ENCODE measurements around the gene ATP8A1.
"Not testable (repeated sequence)": the region's sequence is repeated elsewhere in the genome, so short reads cannot be mapped to it uniquely, and the experiment has no call there.

The ATP8A1 gene

DNA sequence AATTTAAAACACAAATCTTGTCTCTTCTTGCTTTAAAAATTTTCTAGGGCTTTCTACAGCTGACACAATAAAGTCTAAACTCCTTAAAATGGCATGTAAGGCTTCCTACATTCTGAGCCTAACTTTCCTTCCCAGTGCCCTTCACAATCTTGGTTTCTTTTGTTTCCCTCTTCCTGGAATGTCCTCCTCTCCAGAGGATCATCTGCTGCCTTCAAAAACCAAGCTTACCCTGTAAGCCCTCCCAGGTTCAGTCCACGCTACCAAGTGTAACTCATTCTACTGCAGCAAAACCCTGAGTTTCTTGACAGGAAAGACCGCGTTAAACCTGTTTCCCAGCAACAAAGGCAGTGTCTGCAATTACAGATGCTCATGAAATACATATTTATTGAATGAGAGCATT, 168.4 kb downstream of the ATP8A1 start:
- in situ Hi-C loops (cut with HindIII; ENCODE audit: low pct_ligation_motif_present, low pct_unique_long_range_greater_than_20kb, low sequenced_read_pairs): no loop called here
- DNase-seq: no peak

DNA sequence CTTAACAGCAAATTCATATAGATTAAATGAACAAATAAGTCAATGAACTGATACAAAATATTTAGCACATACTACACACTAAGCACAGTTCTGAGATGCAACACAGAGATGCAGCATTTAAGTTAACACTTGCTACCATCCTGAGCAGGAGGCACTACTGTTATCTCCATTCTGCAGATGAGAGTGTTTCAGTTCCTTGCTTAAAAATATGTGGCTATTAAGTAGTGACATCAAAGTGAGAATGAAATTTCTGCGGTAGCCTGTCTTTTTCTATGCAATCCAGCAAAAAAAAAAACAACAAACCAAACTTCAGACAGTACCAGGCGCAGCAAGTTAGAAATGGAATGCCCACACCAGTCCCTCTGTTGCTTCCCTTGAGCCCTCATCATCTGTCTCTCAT, 168.8 kb downstream of the ATP8A1 start:
- in situ Hi-C loops (cut with HindIII; ENCODE audit: low pct_ligation_motif_present, low pct_unique_long_range_greater_than_20kb, low sequenced_read_pairs): no loop called here
- DNase-seq: no peak

GRCh38 chr4:42487230-42487629, 169.7 kb downstream of the ATP8A1 start:
- DNase-seq: no peak
- in situ Hi-C loops (cut with HindIII; ENCODE audit: low pct_ligation_motif_present, low pct_unique_long_range_greater_than_20kb, low sequenced_read_pairs): no loop called here

GRCh38 chr4:42486156-42486555, 170.7 kb downstream of the ATP8A1 start:
- DNase-seq; in situ Hi-C loops (cut with HindIII; ENCODE audit: low pct_ligation_motif_present, low pct_unique_long_range_greater_than_20kb, low sequenced_read_pairs): not testable (repeated sequence)

- DNase-seq: no peak
- in situ Hi-C loops (cut with HindIII; ENCODE audit: low pct_ligation_motif_present, low pct_unique_long_range_greater_than_20kb, low sequenced_read_pairs): no loop called here
Measured at GRCh38 chr4:42484630-42485029, 172.3 kb downstream of the ATP8A1 start.

DNA sequence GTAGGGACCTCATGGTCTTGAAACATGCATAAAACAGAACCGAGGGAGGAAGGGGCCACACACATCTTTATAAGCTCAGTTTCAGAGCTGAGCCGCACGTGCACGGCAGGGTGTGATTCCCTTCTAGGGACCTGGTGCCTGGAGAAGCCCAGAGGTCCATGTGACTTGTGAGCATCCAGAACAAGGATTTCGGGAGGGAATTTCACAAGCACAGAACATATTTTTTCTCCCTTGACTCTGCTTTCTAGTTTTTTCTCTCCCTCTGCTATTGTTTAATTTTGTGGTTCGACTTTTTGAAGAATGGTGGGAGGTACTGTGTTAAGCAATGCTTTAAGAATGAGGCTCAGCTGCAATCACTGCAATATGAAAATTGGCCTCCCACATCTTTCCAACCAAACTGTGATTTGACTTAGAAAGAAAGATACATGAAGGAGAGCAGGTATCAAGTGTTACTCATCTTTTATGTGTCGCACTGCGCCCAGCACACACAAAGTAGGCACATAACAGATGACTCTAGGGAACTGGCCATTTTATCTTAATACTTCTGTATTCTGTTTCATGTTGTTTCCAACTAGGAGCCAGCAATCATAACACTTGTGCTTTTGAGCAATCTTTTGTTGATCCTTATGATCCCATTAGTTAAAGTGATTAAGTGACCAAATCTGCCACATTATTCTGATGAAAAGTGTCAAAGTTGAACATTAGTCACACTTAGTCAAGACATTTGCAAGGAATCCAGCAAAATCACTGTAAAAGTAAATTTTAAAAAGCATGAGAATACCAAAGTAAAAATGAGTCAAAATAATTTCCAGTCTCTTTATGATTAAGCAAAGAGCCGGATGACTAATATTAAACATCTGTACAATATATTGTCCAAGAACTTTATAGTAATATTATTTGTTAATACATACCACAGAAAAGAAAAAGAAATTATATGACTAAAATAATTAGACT, 173.2 kb downstream of the ATP8A1 start:
- in situ Hi-C loops (cut with HindIII; ENCODE audit: low pct_ligation_motif_present, low pct_unique_long_range_greater_than_20kb, low sequenced_read_pairs): no loop called here
- no peak for DNase-seq

DNA sequence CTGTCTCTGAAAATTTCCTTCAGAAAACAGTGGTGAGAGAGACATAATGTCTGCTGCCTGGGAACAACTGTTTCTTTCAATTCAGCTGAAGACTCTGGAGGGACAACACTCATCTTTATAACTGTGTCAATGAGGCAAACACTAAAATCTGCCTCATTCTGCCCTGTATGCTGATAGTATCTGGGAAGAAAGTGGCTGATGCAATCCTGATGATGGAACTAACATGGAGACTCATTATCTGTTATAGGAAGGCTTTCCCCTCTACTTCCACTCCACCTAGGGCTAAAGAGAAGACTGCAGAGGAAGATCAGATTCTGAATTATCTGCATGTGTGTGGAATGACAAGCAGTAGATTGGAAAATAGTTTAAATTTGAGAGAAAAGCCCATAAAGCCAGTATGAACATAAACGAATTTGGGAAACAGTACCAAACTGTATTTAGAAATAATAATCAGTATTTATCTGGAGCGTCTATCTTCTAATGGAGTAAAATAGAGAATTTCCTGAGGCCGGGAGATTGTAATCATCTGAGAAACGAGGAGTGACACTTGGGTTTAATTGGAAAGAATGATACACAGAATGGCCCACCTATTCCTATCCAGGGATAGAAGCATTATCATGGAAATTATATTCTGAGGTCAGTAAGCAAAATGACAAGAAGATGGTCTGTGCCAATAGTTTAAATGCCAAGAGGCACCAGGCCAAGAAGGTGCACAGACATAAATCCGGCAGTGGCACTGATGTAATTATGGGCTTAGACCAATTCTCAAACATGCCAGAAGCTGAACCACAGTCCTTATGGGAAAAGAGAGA, 174.2 kb downstream of the ATP8A1 start:
- no peak for DNase-seq
- in situ Hi-C loops (cut with HindIII; ENCODE audit: low pct_ligation_motif_present, low pct_unique_long_range_greater_than_20kb, low sequenced_read_pairs): no loop called here

GRCh38 chr4:42480717-42481116, 176.2 kb downstream of the ATP8A1 start:
- no peak for DNase-seq
- in situ Hi-C loops (cut with HindIII; ENCODE audit: low pct_ligation_motif_present, low pct_unique_long_range_greater_than_20kb, low sequenced_read_pairs): no loop called here

DNA sequence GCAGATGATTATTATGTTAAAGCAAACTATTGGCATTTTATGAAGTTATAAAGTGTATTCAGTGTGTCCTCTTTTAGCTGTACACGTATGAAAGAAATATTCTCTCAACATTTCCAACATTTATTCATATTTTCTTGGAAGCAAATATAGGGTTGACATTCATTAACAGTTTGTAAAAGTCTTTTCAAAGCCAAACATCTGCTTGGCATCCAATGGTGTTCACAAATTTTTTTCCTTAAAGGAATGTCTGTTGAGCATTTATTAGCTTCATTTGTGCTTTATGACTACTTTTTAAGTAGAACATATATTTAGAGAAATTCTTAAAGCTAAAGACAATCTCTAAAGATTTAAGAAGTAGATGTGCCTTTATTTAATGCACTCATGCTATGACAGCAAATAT, 176.6 kb downstream of the ATP8A1 start:
- in situ Hi-C loops (cut with HindIII; ENCODE audit: low pct_ligation_motif_present, low pct_unique_long_range_greater_than_20kb, low sequenced_read_pairs): no loop called here
- no peak for DNase-seq

DNA sequence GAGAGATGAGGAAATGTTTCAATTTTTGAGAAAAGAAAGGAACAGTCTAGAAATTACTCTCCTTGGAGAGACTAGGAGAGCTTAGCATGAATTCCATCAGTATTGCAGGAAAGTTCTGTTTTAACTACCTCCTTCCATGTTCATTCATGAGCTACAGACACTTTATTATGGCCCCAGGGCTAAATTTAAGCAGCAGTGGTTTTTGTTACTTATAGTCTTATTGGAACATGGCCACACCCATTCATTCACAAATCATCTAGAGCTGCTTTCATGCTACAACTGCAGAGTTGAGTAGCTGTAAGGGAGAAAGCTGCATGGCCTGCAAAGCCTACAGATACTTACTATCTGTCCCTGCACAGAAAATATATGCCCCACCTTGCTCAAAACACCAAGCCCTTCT, 178.0 kb downstream of the ATP8A1 start:
- DNase-seq: no peak
- in situ Hi-C loops (cut with HindIII; ENCODE audit: low pct_ligation_motif_present, low pct_unique_long_range_greater_than_20kb, low sequenced_read_pairs): no loop called here

GRCh38 chr4:42478509-42478908, 178.4 kb downstream of the ATP8A1 start:
- no peak for DNase-seq
- in situ Hi-C loops (cut with HindIII; ENCODE audit: low pct_ligation_motif_present, low pct_unique_long_range_greater_than_20kb, low sequenced_read_pairs): no loop called here

DNA sequence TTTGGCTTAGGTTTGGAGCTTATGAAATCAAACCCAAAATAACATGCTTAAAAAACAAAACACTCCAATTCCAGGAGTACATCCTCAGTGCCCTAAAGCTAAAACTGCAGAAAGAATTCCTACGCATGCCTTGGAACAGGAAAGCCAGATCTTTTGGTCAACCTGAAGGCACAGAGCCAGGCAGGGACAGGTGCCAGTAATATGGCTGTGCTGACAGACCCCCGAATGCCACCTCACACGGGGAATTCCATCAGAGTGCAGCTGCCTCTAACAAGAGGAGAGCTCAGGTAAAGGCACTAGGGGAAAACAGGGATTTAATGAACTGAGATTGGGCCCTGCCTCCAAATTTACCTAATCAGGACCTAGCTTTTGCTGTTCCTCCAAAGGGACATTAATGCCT, 182.5 kb downstream of the ATP8A1 start:
- in situ Hi-C loops (cut with HindIII; ENCODE audit: low pct_ligation_motif_present, low pct_unique_long_range_greater_than_20kb, low sequenced_read_pairs): no loop called here
- DNase-seq: no peak

DNA sequence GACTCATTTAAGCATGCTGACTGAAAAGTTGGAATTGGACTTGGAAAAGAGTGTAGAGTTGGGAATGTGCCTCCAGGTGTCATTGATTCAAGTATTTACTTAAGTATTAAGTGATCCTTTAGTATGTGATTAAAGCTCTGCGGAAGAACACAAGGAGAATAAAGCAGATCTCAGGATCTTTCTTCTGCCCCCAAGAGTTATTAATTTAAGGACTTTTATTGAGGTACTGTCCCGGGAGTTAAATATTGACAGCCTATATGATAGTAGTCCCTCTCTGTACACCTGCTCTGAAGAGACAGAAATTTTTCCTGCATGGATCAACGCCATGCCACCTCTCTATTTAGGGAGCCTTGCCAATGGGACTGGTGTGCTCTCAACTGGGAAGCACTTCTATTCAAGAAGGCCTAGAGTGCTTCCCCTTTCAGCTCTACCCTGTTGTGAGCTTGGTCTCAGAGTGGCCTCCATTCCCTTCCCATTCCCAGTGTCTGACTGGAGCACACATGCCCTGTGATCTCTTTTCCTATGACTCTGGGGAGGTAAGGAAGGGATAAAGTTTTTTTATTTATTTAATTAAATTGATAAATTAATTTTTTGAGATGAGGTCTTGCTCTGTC, 183.7 kb downstream of the ATP8A1 start:
- in situ Hi-C loops (cut with HindIII; ENCODE audit: low pct_ligation_motif_present, low pct_unique_long_range_greater_than_20kb, low sequenced_read_pairs): no loop called here
- DNase-seq: no peak

DNA sequence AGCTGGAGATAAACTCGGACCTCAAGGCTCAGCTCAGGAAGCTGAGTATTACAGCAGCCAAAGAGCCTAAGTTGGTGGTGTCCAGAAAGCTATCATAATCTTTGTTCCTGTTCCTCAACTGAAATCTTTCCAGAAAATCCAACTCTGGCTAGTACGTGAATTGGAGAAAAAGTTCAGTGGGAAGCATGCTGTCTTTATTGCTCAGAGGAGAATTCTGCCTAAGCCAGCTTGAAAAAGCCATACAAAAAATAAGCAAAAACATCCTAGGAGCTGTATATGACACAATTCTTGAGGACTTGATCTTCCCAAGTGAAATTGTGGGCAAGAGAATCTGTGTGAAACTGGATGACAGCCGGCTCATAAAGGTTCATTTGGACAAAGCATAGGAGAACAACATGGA, 185.0 kb downstream of the ATP8A1 start:
- DNase-seq: no peak
- in situ Hi-C loops (cut with HindIII; ENCODE audit: low pct_ligation_motif_present, low pct_unique_long_range_greater_than_20kb, low sequenced_read_pairs): no loop called here

GRCh38 chr4:42470023-42470422, 186.9 kb downstream of the ATP8A1 start:
- in situ Hi-C loops (cut with HindIII; ENCODE audit: low pct_ligation_motif_present, low pct_unique_long_range_greater_than_20kb, low sequenced_read_pairs): no loop called here
- no peak for DNase-seq

DNA sequence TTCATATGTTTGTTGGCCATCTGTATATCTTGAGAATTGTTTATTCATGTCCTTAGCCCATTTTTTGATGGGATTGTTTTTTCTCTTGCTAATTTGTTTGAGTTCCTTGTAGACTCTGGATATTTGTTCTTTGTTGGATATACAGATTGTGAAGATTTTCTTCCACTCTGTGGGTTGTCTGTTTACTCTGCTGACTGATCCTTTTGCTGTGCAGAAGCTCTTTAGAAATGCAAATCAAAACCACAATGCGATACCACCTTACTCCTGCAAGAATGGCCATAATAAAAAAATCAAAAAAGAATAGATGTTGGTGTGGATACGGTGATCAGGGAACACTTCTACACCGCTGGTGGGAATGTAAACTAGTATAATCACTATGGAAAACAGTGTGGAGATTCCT, 189.1 kb downstream of the ATP8A1 start:
- in situ Hi-C loops (cut with HindIII; ENCODE audit: low pct_ligation_motif_present, low pct_unique_long_range_greater_than_20kb, low sequenced_read_pairs); DNase-seq: not testable (repeated sequence)

DNA sequence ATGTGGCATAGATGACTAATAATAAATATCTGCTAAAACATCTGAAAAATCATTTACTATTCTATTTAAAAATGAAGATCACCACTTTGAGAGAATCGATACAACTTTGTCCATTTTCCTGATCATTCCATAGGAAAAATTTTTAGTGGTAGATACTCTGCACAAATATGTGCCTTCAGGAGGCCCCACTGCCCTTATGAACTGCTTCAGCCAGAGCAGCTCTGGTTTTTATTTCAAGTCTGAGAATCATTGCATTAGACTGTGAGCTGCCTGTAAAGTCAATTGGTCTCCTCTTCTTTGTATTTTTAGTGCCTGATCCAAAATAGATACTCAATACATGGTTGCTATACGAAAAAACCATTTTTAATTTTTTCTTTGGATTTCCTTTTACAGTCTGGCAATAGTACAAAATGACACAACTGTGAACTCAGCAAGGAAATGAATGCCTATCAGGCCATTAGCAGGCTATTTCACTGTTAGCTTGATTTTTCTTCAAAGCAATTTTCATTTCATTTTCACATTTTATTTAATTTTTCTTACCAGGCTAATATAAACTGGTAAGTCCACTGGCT, 190.5 kb downstream of the ATP8A1 start:
- DNase-seq: no peak
- in situ Hi-C loops (cut with HindIII; ENCODE audit: low pct_ligation_motif_present, low pct_unique_long_range_greater_than_20kb, low sequenced_read_pairs): no loop called here

GRCh38 chr4:42464550-42465094, 192.3 kb downstream of the ATP8A1 start:
- in situ Hi-C loops (cut with HindIII; ENCODE audit: low pct_ligation_motif_present, low pct_unique_long_range_greater_than_20kb, low sequenced_read_pairs): no loop called here
- DNase-seq: no peak

- in situ Hi-C loops (cut with HindIII; ENCODE audit: low pct_ligation_motif_present, low pct_unique_long_range_greater_than_20kb, low sequenced_read_pairs); DNase-seq: not testable (repeated sequence)
Measured at GRCh38 chr4:42461216-42461615, 195.7 kb downstream of the ATP8A1 start.

Measured in ACHN (cell line).